Measurements from ENCODE around the gene SLC34A1.

SLC34A1 gene

DNA sequence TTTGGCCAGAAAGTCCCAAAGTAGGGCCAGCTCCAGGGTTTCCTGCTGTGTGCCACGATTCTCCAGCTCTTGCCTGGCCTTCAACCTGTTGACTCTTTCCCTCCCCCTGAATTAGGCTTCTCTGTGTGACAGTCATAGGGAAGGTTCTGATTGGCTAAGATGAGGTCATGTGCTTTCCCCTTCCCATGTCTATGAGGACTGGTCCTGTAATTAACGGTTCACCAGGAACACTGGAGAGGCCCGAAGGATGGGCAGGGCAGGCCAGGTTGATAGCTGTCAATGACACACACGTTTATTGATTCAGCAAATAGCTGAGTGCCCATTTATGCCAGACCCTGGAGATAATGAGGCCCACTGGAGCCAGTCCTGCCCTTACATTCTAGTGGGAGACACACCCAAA is 53.4 kb downstream of the SLC34A1 start:
- Histone ChIP-seq H3K4me3 (ENCODE audit: low read length) (no peak overlapping the region), H3K36me3 (ENCODE audit: control insufficient read depth, insufficient read depth, low read length) (peaks cover 16% of the 10 kb centered on the region), H3K9me3 (ENCODE audit: control insufficient read depth, low read length) (no peaks in the 10 kb centered on the region), H3K9ac (ENCODE audit: low read length) (no peak overlapping the region), H3K4me1 (ENCODE audit: control insufficient read depth, insufficient read depth, low read length) (no peaks in the 10 kb centered on the region), H3K27me3 (ENCODE audit: control insufficient read depth, insufficient read depth, low read length) (no peaks in the 10 kb centered on the region)

DNA sequence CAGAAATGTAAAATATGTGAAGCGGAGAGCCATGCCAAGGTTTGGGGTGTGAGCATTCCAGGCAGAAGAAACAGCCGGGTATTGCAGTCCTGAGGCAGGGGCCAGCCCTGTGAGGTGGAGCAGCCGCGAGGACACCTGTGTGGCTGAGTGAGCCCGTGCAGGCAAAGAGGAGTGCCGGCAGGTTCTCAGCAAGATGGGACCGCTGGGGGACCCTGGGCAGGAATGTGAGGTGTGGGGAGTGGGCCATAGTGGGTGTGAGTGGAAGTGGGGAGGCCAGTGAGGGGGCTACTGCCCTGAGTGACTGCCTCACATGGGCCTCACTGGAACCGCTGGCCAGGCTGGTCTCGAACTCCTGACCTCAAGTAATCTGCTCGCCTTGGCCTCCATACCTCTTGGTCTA is 54.2 kb downstream of the SLC34A1 start:
- Histone ChIP-seq H3K9me3 (ENCODE audit: control insufficient read depth, low read length) (no peaks in the 10 kb centered on the region), H3K36me3 (ENCODE audit: control insufficient read depth, insufficient read depth, low read length) (peaks cover 16% of the 10 kb centered on the region), H3K27me3 (ENCODE audit: control insufficient read depth, insufficient read depth, low read length) (no peaks in the 10 kb centered on the region), H3K4me3 (ENCODE audit: low read length) (no peak overlapping the region), H3K4me1 (ENCODE audit: control insufficient read depth, insufficient read depth, low read length) (no peaks in the 10 kb centered on the region), H3K9ac (ENCODE audit: low read length) (no peak overlapping the region)

DNA sequence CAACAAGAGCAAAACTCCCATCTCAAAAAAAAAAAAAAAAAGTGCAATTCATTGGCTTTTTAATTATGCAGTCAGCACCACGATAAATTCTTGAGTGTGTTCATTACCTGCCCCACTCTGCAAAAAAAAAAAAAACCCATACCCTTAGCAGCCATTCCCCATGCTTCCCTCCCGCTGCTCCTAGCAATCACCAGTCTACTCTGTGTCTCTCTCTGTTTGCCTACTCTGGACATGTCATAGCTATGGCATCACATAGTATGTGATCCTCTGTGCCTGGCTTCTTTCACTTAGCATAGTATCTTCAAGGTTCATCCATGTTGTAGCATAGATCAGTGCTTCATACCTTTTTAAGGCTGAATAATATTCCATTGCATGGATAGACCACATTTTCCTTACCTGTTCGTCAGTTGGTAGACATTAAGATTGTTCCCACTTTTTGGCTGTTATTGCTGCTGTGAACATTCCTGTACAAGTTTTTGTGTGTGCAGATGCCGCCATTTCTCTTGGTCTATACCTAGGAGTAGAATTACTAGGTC is 55.4 kb downstream of the SLC34A1 start:
- Histone ChIP-seq H3K4me1 (ENCODE audit: control insufficient read depth, insufficient read depth, low read length) (no peaks in the 10 kb centered on the region), H3K4me3 (ENCODE audit: low read length) (no peak overlapping the region), H3K9ac (ENCODE audit: low read length) (no peak overlapping the region), H3K9me3 (ENCODE audit: control insufficient read depth, low read length) (no peaks in the 10 kb centered on the region), H3K36me3 (ENCODE audit: control insufficient read depth, insufficient read depth, low read length) (peaks cover 7% of the 10 kb centered on the region), H3K27me3 (ENCODE audit: control insufficient read depth, insufficient read depth, low read length) (no peaks in the 10 kb centered on the region)

DNA sequence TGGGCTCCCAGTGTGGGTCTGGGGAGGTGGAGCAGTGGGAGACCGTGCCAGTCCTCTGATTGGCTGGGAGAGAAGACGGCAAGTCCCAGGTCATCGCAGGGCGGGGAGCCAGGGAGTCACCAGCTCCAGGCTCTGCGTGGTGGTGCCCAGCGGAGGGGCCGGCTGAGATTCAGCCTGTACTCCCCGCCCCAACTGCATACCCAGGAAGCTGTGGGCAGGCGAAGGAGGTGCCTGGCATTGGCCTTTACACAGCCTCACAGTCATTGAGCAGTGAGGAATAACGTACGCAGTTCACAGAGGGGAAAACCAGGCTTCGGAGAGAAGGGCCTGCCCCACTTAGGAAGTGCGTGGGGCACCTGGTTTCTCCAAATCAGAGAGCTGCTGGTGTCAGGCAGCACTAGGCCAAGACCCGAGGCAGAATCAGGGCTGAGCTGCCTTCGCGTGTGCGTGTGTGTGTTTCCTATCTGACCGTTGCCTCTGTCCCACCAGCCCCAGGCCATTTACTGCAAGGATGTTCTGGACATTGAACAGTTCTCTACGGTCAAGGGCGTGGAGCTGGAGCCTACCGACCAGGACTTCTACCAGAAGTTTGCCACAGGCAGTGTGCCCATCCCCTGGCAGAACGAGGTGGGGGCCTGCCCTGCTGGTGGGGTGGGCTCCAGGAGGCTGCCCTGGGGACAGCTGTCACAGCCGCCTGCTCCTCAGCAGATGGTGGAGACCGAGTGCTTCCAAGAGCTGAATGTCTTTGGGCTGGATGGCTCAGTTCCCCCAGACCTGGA is 56.2 kb downstream of the SLC34A1 start:
- Histone ChIP-seq H3K4me3 (ENCODE audit: low read length) (no peak overlapping the region), H3K4me1 (ENCODE audit: control insufficient read depth, insufficient read depth, low read length) (no peaks in the 10 kb centered on the region), H3K36me3 (ENCODE audit: control insufficient read depth, insufficient read depth, low read length) (no peaks in the 10 kb centered on the region), H3K9ac (ENCODE audit: low read length) (no peak overlapping the region), H3K27me3 (ENCODE audit: control insufficient read depth, insufficient read depth, low read length) (no peaks in the 10 kb centered on the region), H3K9me3 (ENCODE audit: control insufficient read depth, low read length) (no peaks in the 10 kb centered on the region)

DNA sequence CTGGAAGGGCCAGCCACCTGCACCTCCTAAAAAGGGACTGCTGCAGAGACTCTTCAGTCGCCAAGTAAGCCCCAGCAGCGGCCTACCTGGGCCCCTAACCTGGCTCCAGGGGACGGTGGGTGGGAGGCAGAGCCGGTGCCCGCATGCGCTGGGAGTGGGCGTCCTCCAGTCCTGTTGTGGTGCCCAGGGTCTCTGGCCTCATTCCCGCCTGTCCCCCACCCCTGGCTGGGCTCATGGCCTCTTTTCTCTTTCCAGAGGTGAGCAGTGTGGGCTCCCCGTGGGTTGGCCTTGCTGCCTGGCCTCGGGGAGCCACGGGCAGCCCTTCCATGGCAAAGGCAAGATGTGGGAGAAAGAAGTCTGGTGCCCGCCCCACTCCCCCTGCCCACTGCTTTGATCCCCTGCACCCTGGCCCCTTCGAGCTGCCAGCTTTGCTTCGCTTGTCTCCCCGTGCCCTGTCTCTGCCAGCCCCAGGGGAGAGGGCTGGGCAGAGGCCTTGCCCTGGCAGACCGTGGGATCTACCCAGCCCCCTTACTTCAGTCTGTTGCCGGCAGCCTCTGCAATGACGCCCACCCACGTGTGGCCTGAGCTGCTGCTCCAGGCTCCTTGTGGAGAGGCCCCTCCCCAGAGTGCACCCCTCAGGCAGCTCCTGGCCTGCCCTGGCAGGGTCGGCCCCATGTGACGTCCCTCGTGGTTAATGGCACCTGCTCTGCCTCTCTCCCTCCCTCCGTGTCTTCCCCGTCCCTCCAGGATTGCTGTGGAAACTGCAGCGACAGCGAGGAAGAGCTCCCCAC is 57.0 kb downstream of the SLC34A1 start:
- H3K4me3 ChIP-seq (ENCODE audit: low read length), result no peak overlapping the region
- peaks cover 2% of the 10 kb centered on the region for H3K27me3 ChIP-seq (ENCODE audit: control insufficient read depth, insufficient read depth, low read length)
- no peaks in the 10 kb centered on the region for H3K9me3 ChIP-seq (ENCODE audit: control insufficient read depth, low read length)
- no peaks in the 10 kb centered on the region for H3K36me3 ChIP-seq (ENCODE audit: control insufficient read depth, insufficient read depth, low read length)
- H3K9ac ChIP-seq (ENCODE audit: low read length), result no peak overlapping the region
- H3K4me1 ChIP-seq (ENCODE audit: control insufficient read depth, insufficient read depth, low read length), result peaks cover 4% of the 10 kb centered on the region

DNA sequence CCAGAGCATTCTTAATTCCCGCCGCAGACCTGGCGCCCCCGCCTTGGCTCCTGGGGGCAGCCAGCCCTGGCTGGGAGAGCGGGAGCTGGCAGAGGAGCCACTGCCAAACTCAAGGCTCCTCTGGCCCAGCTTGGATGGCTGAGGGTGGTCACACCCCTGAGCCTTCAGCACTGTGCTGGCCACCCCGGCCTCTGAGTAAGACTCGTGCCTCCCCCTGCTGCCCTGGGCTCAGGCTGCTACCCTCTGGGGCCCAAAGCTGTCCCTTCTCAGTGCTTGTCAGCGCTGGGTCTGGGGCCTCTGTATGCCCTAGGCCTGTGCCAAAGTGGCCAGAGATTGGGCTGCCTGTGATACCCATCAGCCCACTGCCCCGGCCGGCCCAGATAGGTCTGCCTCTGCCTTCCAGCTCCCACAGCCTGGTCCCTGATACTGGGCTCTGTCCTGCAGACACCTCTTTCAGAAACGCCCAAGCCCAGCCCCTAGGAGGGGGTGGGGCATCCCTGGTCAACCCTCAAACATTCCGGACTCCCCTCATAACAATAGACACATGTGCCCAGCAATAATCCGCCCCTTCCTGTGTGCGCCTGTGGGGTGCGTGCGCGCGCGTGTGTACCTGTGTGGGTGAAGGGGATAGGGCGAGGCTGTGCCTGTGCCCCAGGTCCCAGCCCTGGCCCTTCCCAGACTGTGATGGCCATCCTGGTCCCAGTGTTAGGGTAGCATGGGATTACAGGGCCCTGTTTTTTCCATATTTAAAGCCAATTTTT is 58.0 kb downstream of the SLC34A1 start:
- Histone ChIP-seq H3K36me3 (ENCODE audit: control insufficient read depth, insufficient read depth, low read length) (no peaks in the 10 kb centered on the region), H3K27me3 (ENCODE audit: control insufficient read depth, insufficient read depth, low read length) (peaks cover 6% of the 10 kb centered on the region), H3K9ac (ENCODE audit: low read length) (no peak overlapping the region), H3K4me3 (ENCODE audit: low read length) (no peak overlapping the region), H3K4me1 (ENCODE audit: control insufficient read depth, insufficient read depth, low read length) (peaks cover 6% of the 10 kb centered on the region), H3K9me3 (ENCODE audit: control insufficient read depth, low read length) (no peaks in the 10 kb centered on the region)

DNA sequence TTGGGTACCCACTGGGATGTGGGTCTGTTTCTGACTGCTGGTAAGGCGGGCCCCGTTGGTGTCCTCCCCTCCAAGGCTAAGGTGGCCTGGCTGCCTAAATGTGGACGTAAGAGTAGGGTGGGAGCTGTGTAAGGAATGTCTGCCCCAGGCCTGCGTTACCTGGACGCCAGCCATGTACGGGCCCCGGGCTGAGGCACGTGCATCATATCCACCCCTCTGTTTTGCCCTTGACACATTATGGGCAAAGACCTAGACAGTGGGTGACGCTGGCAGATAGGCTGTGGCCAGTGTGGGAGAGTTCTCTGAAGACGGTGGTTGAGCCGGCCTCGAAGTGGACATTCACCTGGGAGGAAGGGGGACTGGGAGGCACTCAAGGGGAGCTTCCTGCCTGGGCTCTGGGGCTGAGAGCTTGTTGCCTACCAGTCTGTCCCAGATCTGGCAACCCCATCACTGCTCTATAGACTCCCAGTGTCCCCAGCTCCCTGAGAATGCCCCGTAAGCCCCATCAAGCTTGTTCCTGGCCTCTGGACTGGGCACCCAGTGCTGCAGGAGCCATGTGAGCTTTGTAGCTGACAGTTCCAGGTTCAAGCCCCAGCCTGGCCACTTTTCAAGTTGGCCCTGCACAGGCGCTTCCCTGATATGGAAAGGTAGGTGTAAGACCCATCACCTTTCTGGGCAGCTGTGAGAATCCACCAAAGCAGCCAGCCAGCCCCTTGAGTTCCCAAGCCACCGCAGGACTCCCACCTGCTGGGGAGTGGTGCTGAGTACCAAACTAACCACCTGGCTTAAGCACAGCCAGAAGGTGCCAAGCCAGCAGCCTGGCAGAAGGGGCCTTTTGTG is 59.1 kb downstream of the SLC34A1 start:
- Histone ChIP-seq H3K36me3 (ENCODE audit: control insufficient read depth, insufficient read depth, low read length) (no peaks in the 10 kb centered on the region), H3K9me3 (ENCODE audit: control insufficient read depth, low read length) (no peaks in the 10 kb centered on the region), H3K4me3 (ENCODE audit: low read length) (no peak overlapping the region), H3K4me1 (ENCODE audit: control insufficient read depth, insufficient read depth, low read length) (peaks cover 15% of the 10 kb centered on the region), H3K27me3 (ENCODE audit: control insufficient read depth, insufficient read depth, low read length) (peaks cover 15% of the 10 kb centered on the region), H3K9ac (ENCODE audit: low read length) (no peak overlapping the region)

DNA sequence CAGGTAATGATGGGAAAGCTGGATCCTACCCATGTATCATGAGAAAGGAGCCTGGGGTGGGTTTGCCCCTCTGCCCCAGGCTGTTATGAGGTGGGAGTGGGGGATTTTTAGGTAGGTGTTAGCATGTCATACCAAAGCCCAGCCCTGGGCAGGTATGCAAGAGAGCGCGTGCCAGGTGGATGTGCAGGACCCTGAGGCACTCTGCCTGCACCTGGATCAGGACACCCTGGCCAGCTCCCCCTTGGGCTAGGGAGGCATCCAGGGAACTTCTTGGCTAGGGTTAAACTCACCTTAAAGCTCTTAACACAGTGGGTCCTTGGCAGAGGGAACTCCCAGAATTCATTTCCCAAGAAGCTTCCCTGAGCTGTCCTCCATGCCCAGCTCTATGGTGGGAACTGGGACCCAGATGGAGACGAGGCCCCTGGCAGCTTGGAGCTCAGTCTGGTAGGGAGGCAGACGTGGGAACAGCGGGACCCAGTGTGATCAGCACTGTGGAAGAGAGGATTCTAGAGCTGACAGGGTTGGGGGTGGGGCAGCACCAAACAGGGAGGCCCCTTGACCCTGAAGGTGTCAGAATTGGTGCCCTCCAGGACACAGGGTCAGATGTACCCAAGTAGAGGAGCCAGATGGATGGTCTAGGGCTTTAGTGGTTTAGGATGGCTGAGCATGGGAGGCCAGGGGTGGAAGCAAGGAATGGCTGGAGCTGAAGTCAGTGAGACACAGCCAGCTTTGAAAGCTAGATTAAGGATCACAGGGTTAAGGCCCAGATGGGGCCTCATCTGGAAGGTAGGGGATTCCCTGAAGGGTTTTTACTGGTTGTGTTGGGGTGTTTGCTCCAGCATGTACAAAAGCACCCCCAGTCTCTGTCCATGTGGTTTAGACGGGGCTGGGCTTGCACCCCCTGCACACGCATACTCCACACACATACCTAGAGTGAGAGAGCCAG is 60.1 kb downstream of the SLC34A1 start:
- Histone ChIP-seq H3K27me3 (ENCODE audit: control insufficient read depth, insufficient read depth, low read length) (peaks cover 20% of the 10 kb centered on the region), H3K4me3 (ENCODE audit: low read length) (no peak overlapping the region), H3K9me3 (ENCODE audit: control insufficient read depth, low read length) (no peaks in the 10 kb centered on the region), H3K36me3 (ENCODE audit: control insufficient read depth, insufficient read depth, low read length) (no peaks in the 10 kb centered on the region), H3K4me1 (ENCODE audit: control insufficient read depth, insufficient read depth, low read length) (peaks cover 15% of the 10 kb centered on the region), H3K9ac (ENCODE audit: low read length) (no peak overlapping the region)

DNA sequence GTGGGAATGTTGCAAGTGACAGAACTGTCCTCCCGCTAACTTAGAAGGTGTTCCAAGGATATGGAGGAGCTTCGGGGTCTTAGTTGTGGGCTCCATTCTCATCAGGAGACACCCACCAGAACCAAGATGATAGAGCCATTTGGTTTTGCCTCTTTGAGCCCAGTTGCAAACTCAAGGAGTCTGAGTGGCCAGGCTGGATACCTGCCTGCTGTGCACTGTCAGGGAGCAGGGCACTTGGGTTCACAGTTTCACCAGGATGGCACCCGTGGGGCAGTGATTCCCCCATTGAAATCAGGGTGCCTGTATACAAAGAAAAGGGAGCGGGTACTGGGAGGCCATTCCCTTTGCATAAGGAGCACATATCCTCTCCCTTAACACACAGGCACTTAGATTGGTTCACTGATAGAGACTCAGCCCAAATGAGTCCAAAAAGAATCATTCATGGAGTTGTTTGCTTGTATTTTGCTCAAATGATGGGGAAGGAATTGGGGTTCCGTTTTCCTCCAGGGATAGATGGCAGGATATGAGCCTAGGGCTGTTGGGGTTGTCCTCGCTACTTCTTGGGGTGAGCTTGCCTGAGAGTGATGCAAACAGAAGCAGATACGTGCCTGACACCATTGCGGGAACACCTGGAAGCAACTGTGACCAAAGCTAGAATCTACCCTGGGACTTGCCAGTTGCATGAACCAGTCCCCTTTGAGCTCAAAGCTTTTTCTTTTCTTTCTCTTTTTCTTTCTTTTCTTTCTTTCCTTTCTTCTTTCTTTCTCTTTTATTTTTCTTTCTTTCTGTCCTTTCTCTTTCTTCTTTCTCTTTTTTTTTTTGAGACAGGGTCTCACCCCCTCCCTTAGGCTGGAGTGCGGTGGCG is 61.0 kb downstream of the SLC34A1 start:
- Histone ChIP-seq H3K4me3 (ENCODE audit: low read length) (no peak overlapping the region), H3K9ac (ENCODE audit: low read length) (no peak overlapping the region), H3K4me1 (ENCODE audit: control insufficient read depth, insufficient read depth, low read length) (peaks cover 15% of the 10 kb centered on the region)

DNA sequence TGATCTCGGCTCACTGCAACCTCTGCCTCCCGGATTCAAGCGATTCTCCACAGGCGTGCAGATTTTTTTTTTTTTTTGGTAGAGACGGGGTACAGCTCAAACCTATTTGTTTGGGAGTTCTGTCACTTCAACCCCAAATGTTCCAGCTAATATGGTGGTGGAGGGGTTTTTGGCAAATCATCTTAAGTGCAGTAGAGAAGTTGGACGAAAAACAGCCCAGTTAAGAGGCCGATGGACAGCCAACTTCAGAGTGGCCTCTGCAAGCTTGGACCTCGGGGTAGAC is 61.6 kb downstream of the SLC34A1 start:
- peak overlapping the region; percentile 29 for H3K9ac ChIP-seq (ENCODE audit: low read length)
- H3K4me3 ChIP-seq (ENCODE audit: low read length), result no peak overlapping the region
- no peaks in the 10 kb centered on the region for H3K9me3 ChIP-seq (ENCODE audit: control insufficient read depth, low read length)
- H3K36me3 ChIP-seq (ENCODE audit: control insufficient read depth, insufficient read depth, low read length), result no peaks in the 10 kb centered on the region
- peaks cover 26% of the 10 kb centered on the region for H3K27me3 ChIP-seq (ENCODE audit: control insufficient read depth, insufficient read depth, low read length)
- H3K4me1 ChIP-seq (ENCODE audit: control insufficient read depth, insufficient read depth, low read length), result peaks cover 15% of the 10 kb centered on the region

More for the DNA sequence above, 61.0 kb downstream of the SLC34A1 start:
- Histone ChIP-seq H3K9me3 (ENCODE audit: control insufficient read depth, low read length) (no peaks in the 10 kb centered on the region), H3K36me3 (ENCODE audit: control insufficient read depth, insufficient read depth, low read length) (no peaks in the 10 kb centered on the region), H3K27me3 (ENCODE audit: control insufficient read depth, insufficient read depth, low read length) (peaks cover 26% of the 10 kb centered on the region)
